Measurements from ENCODE around the gene COL15A1.
A peak's percentile ranks its signal among the peaks of the same experiment; 100 is the strongest.
"Not testable (repeated sequence)": the region's sequence is repeated elsewhere in the genome, so short reads cannot be mapped to it uniquely, and the experiment has no call there.

Gene COL15A1
- total RNA-seq, result 0 to 0.07 reads per million in 2 donors

DNA sequence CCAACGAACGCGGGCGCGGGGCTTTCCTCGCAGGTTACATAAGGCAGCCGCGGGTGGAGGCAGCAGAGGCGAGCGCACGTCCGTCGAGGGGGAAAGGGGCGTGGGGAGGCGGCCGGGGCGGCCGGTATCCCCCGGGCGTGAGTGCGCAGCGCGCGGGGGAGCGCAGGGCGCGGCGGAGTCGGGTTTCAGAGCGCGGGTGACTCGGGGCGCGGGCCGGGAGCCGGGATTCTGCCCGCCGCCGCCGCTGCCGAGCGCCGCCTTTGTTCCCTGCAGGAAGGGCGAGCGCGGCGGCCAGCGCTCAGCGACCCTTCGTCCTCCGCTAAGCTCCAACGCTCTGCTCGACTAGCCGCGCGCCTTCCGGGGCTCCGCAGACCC is at the start of gene COL15A1:
TSS of gene COL15A1 (plus strand) at position 226 of the 375 bp plus-strand sequence. CDS start 155 bp downstream, outside the sequence.
- peak in 1 of 5 experiments; percentile 7 for DNase-seq

DNA sequence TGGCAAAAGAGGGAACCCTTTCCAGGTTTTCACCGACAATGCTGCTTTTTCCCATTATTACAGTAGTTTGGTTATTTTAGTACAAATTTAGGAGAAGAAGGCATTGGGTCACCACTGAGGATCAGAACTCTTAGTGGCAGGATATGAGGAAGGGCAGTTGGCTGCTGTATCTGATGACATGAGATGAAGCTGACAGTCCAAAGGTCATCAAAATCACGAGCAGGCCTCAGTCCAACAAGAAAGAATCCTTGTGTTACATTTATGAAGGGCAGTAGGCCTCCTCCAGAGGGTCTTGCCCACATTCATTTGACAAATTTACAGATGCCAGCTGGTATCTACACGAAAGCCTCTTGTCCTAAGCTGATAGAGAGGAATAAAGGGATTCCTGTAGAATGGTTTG is 49.5 kb upstream of the COL15A1 start:
- no peak for DNase-seq

DNA sequence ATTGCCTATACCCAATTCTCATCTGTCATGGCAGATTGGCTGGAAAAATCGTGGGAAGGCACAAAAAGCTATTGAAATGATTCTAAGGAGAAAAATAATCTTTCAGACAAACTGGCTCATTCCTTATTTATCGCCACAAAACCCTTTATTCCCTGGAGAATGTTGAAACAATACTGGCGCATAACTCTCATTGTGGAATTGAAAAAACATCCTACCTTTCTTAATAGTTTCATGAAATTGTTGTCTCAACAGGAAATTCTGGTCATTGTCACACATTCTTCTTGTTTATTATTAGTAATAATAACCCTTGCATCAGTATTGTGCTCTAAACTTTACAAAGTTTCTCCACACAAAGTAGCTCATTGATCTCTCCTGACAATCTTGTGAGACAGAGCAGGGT is 48.9 kb upstream of the COL15A1 start:
- no peak for DNase-seq

DNA sequence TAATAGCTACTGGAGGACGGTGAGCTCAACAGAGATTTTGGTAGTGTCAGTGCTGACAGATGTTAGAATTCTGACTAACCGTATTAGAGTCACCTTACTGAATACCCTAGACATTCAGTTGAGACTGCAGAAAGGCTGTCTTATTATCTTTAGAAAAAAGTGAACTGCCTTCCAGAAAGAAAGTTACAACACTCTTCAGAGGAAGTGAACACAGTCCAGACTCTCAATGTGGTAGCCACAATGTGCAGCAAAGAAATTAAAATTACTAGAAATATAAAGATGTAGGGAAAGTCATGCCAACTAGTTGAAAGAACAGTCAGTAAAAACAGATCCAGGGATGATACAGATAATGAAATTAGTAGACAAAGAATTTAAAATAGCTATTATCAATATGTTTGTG is 47.1 kb upstream of the COL15A1 start:
- no peak for DNase-seq

GRCh38 chr9:98897745-98898144 is 46.0 kb upstream of the COL15A1 start:
- DNase-seq, result no peak

DNA sequence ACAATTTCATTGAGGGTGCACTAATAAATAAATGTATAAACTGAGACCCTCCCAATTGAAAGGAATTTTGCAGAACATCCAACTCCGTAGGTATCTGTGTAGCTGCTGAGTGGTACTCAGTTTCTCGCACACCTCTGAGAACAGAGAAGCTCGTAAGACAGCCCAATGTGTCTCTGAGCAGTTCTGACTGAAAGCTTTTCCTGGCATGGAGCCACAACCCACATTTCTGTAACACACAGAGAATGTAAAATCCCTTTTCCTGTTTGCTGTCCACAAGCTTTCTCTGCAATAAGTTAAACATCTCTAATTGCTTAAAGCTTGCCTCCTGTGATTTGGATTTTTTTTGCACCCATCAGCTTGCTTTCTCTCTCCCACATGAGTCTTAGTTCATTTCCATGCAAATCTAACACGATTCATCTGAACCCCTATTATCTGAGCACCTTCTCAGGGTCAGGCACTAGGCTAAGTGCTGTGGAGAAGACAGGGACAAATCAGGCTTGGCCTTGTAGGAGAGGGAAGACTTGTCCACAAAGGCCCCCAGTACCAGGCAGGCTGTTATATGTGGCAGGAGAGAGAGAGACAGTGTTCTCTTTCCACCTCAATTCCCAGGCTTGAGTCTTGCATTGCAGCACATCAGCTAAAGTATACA is 44.2 kb upstream of the COL15A1 start:
- DNase-seq, result peak in 1 of 5 experiments; percentile 18

GRCh38 chr9:98900244-98900643 is 43.5 kb upstream of the COL15A1 start:
- no peak for DNase-seq

- DNase-seq, result no peak
These were observed 43.0 kb upstream of the COL15A1 start for GRCh38 chr9:98900725-98901124.

- DNase-seq, result not testable (repeated sequence)
These were observed 41.9 kb upstream of the COL15A1 start for GRCh38 chr9:98901843-98902242.

GRCh38 chr9:98902516-98902915 is 41.2 kb upstream of the COL15A1 start:
- DNase-seq, result no peak

DNA sequence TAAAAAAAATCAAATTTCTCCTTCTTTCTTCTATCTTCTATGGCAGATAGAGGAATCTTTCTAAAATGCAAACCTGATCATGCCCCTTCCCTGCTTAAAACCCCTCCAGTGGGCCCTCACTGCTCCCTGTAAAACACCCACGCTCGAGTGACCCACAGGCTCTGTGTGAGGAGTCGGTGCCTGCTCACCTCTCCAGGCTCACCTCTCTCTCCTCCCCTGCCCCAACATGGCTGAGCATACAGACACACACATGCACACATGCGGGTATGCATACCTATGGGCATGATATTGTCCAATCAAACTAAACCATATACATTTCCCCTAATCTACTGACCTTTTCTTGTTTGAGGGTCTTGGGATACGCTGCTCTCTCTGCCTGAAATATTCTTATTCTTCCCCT is 40.8 kb upstream of the COL15A1 start:
- no peak for DNase-seq

- no peak for DNase-seq
These were observed 39.7 kb upstream of the COL15A1 start for GRCh38 chr9:98903961-98904411.

DNA sequence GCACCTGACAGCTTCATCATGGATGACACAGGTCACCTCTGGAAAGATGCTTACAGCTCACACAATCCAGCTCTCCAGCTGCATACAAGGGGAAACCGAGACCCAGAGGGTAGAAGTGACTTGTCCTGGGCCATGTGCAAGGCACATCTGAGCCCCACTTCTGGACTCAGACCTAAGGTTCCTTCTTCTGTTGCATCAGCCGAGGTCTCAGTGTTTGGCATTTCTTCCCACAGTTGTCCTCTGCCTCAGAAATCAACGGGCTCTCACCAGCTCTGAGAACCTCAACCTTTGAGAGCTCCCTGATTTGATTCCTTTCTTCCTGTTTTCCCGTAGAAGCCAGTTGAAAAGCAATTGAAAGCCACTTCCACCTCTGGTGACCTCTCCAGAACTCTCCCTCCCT is 38.7 kb upstream of the COL15A1 start:
- no peak for DNase-seq

DNA sequence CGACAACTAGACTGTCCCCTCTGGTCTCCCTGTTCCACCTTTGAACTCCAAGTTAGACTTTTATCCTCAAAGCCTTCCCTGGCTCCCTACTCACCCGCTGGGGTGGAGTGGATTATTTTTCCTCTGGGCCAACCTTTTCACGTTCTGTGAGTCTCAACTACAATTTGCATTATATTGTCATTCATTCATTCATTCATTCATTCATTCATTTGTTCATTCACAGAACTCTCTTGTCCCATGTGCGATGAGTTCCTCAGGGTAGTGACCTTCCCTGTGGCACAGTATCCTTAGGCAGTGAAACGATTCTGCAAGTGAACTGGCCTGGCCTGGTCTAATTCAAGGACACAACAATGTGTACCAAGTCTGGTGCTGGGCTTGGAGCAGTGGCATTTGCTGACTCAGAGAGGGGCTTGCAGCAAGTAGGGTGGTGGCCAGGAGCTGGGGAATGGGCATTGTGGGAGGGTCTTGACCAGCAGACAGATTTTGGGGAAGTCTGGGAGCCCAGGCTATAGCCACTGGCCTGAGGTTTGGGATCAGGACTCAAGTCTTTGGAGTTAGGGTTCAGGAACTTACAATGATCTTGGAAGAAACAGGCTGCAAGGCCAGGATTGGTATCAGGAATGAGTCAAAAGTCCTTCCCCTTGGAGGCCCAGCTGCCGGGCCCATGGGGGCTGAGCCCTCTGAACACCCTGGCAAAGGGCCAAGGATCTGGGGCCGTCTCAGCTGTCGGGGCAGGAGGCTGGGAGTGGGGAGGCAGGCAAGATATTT is 37.2 kb upstream of the COL15A1 start:
- no peak for DNase-seq

DNA sequence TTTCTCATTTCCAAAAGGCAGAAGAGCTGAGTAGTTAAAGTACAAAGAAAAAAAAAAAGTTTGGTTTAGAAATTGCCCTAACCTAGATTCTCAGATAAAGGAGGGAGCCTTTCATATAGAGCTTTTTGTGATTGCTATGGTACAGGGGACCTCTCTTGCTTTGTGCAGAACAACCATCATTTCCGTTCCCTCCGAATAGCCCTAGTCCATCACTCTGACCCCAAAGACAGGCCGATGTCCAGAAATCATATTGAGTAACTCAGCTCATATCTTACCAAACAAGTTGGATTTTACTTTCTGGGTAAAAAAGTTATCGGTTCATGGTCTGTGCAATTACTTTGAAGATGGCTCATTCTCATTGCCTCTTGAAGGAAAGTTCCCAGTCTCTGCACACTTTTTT is 36.7 kb upstream of the COL15A1 start:
- no peak for DNase-seq

DNA sequence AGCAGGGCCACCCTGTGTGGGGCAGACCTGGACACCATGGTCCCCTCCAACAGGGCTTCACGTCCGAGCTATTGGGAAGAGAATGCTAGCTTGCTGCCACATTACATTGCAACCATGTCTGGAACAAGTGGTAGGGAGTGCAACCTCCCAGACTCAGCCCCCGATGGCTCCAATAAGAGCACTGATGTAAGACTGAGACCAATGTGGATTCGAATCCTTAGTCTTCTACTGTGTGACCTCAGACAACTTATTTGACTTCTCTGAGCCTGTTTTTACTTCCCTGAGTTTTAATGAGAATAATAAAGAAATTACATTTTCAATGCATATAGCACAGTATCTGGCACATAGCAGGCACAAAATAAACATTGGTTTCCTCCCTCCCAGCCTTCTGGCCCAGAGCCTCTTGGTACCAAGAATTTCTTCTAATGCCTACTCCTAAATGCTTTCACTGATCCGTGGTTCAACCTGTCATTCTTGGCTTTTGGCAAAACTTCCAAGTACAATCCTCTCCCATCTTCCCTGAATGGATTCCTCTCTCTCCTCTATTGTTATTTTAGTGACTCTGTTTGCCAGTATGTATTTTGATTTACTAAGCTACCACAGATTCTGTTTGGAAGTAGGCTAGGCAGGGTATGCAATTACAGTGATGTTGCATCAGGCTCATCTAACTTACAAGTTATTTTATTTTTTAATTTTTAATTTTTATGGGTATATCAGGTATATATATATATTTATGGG is 34.6 kb upstream of the COL15A1 start:
- DNase-seq, result no peak

DNA sequence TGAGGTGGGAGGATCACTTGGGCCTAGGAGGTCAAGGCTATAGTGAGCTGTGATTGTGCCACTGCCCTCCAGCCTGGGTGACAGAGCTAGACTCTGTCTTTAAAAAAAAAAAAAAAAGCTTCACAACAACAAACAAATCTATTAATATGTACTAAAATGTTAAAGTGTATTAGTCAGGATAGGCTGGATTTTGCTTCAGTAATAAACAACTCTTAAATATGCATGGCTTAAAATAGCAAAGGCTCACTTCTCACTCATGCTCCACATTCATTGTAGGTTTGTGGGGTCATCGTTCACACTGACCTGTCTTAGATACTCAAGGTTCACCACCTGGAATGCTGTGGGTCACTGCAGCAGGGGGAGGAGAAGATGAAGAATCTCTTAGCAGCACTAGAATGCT is 33.8 kb upstream of the COL15A1 start:
- DNase-seq, result no peak

- DNase-seq, result no peak
These were observed 32.7 kb upstream of the COL15A1 start for GRCh38 chr9:98911042-98911441.

GRCh38 chr9:98911738-98912137 is 32.0 kb upstream of the COL15A1 start:
- not testable (repeated sequence) for DNase-seq

DNA sequence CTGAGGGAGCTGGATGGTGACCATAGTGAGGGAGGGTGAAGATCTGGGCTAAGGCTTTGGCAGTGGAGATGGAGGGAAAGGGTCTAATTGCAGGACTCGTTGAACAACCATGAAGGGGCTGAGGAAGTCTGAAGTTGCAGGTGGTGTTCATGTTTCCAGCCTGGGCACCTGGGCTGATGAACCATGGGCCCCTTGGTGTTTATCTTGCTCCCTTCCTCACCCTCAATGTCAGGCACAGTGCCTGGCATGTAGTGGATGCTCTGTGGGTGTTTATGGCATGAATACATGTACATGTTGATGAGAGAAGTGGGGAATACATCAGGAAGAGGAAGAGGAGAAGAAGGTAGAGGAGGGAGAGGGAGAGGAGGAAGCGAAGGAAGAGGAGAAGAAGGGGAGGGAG is 31.3 kb upstream of the COL15A1 start:
- no peak for DNase-seq

DNA sequence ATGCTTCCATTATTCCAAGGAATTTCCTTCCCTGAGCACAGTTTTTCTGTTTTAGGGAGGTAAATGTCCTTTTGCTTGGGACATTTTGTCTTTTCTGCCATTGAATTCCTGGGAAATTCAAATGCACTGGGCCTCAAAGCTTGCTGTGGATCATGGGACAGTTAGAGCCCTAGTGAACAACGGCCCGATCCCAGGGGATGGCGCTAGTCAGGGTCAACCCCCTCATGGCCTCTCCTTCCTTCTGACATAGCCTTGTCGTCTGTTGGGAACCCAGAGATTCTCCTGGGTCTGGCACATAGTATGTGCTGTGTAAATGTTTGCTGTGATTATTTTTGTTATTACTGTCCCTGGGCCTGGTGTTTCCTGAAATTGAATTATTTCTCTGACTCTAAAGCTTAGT is 30.7 kb upstream of the COL15A1 start:
- DNase-seq, result no peak

DNA sequence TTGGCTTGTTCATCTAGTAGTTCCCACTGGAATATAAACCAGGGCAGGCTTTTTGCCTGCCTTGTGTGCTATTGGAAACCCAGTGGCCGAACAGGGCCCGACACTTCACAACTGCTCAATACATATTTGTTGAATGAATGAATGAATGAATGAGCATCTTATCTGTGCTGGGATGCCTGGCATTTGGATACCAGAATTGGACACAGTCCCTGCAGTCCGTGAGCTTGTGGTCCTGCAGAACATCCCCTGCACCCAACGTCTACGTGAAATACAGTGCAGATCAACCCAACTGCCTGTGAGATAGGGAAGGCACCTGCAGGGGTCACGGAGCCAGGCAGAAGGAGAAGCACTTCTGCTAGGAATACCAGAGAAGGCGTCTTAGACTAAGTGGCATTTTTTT is 30.0 kb upstream of the COL15A1 start:
- no peak for DNase-seq

- no peak for DNase-seq
These were observed 28.1 kb upstream of the COL15A1 start for GRCh38 chr9:98915599-98915998.

- no peak for DNase-seq
These were observed 27.0 kb upstream of the COL15A1 start for GRCh38 chr9:98916660-98917059.

Measured in T-helper 2 cell (primary cell).